OCI-M2 (cell line): ENCODE measurements around the gene PPARG.
"Not testable (repeated sequence)": the region's sequence is repeated elsewhere in the genome, so short reads cannot be mapped to it uniquely, and the experiment has no call there.

Source experiments
- DNase-seq: peaks from one replicate; lab custom pipeline; 2025; ENCODE audit not compliant: unreplicated experiment; lab: John Stamatoyannopoulos, UW

The PPARG gene

GRCh38 chr3:12372741-12373280 lies 83.9 kb downstream of the PPARG start:
- DNase-seq = no peak

DNA sequence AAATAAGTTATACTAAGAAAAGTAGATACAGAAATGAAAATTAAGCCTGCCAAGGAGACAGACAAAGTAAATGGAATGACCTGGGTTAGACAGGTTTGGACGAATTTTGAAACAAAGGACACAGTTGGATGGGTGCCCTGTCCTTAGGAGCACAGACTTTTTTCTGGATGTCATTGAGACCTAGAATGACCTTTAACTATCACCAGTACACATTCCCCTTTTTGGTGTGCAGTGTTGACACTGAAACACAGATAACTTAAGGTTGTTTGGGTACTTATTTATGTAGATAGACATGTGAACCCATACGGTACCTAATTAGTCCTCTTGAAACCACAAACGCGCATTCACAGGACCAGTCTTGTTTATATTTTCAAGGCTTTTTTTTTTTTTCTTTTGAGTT lies 86.7 kb downstream of the PPARG start:
- no peak for DNase-seq

GRCh38 chr3:12379640-12380429 lies 91.0 kb downstream of the PPARG start:
- DNase-seq = no peak

- DNase-seq = no peak
Observed at GRCh38 chr3:12380461-12380860, 91.6 kb downstream of the PPARG start.

- DNase-seq = no peak
Observed at GRCh38 chr3:12381199-12381598, 92.3 kb downstream of the PPARG start.

DNA sequence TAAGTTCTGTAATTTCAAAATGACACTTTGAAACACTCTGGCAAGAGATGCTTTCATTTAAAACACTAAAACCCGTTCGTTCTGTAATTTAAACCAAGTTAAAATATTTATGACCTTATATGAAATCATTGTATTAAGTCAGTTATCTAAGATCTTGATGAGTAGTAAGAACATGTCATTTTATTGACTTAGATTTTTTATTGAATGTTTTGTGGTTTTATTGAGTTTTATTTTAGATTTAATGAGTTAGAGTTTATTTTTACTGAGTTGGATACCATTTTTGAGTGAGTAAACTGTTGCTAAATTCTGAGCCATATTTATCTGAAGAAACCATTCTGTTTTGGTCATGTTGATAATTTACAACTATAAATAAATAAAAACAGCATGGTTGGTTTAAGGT lies 94.3 kb downstream of the PPARG start:
- no peak for DNase-seq

GRCh38 chr3:12384451-12385233 lies 95.8 kb downstream of the PPARG start:
- DNase-seq = no peak

DNA sequence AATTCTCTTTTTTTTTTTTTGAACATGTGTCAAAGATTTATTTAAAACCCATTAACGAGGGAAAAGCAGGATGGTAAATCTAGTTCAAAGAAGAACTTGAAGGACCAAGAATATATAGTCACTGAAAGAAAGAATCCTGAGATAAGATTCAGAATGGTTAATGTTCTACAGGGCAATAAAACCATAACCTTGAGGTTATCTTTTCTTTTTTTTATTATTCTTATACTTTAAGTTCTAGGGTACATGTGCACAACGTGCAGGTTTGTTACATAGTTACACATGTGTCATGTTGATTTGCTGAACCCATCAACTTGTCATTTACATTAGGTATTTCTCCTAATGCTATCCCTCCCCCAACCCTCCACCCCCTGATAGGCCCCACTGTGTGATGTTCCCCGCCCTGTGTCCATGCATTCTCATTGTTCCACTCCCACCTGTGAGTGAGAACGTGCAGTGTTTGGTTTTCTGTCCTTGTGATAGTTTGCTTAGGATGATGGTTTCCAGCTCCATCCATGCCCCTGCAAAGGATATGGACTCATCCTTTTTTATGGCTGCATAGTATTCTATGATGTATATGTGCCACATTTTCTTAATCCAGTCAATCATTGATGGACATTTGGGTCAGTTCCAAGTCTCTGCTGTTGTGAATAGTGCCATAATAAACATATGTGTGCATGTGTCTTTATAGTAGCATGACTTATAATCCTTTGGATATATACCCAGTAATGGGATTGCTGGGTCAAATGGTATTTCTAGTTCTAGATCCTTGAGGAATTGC lies 97.8 kb downstream of the PPARG start:
- DNase-seq = not testable (repeated sequence)

DNA sequence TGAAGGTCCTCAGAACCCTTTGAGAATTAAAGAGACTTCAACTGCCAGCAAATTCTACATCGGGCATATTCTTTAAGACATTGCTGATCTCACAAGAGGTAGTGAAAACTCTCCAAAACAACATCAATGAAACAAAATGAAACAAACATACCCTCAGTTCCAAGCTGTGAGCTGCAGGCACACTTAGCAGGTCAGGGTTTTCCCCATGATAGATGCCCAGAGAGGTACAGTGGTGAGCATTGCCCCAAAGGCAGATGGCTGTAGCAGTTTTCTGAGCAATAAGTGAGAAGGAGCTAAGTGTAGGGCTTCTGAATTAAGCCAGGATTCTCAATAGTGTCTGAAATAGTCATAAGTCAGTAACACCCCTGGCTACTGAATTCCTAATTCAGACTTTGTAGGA lies 99.3 kb downstream of the PPARG start:
- DNase-seq = no peak

- no peak for DNase-seq
Observed at GRCh38 chr3:12392101-12392878, 103.4 kb downstream of the PPARG start.

GRCh38 chr3:12393894-12394293 lies 105.0 kb downstream of the PPARG start:
- DNase-seq = no peak

- DNase-seq = no peak
Observed at GRCh38 chr3:12394569-12395271, 105.8 kb downstream of the PPARG start.

GRCh38 chr3:12395349-12396012 lies 106.6 kb downstream of the PPARG start:
- no peak for DNase-seq

DNA sequence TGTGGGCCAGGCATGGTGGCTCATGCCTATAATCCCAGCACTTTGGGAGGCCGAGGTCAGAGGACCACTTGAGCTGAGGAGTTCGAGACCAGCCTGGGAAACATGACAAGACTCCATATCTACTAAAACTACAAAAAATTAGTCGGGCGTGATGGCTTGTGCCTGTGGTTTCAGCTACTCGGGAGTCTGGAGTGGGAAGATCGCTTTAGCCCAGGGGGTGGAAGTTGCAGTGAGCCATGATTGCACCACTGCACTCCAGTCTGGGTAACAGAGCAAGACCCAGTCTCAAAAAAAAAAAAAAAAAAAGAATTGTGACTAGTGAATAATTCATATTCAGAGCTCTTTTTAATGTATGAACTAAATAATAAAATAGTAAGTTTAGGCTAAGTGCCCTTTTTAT lies 107.6 kb downstream of the PPARG start:
- no peak for DNase-seq

GRCh38 chr3:12399226-12399625 lies 110.4 kb downstream of the PPARG start:
- DNase-seq = no peak

GRCh38 chr3:12400616-12401194 lies 111.8 kb downstream of the PPARG start:
- no peak for DNase-seq

- DNase-seq = no peak
Observed at GRCh38 chr3:12401208-12401607, 112.3 kb downstream of the PPARG start.

DNA sequence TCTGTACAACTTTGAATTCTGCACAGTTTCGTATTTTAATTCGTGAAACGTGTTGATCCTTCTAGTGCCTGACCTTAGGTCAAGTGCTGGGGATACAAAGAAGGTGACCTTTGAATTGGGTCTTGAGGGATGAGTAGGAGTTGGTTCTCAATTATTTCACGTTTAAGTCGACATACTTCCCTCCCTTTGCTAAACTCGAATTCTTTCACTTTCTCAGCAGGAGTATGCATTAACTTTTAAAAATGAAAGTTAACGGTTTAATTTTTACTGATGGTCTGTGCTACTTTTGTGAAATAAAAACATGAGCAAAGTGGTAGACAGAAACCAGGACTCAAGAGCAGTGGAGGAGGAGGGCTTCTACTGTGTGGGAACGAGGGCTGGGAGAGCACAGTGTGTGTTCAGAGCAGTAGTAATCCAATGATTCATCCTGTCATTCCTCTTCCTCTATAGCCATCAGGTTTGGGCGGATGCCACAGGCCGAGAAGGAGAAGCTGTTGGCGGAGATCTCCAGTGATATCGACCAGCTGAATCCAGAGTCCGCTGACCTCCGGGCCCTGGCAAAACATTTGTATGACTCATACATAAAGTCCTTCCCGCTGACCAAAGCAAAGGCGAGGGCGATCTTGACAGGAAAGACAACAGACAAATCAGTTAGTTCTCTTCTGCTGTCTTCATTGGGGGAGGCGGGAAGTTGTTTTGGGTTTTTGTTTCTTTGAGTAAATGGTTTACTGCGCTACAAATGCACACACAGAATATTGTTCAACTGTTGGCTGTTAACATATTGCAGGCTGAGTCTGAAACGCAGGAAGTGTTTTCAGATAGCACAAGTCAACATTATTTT lies 116.8 kb downstream of the PPARG start:
- DNase-seq = no peak
